NT2/D1 (cell line): ENCODE results near the gene NRAS.
"Not testable (repeated sequence)": the region's sequence is repeated elsewhere in the genome, so short reads cannot be mapped to it uniquely, and the experiment has no call there.

Experiments
- DNase-seq: peaks from one replicate; pipeline ENCODE4 v3.0.0-alpha.2; 2011; ENCODE audit warnings: low read depth, low spot score
- H3K27me3 ChIP-seq: 2 replicates; pipeline ENCODE4 v1.6.0; 2011; ENCODE audit warnings: mild to moderate bottlenecking; ENCODE audit not compliant: insufficient read length, insufficient read depth
- H3K36me3 ChIP-seq: 2 replicates; pipeline ENCODE4 v1.6.1; 2011; ENCODE audit warnings: mild to moderate bottlenecking, low read length, mixed read lengths; ENCODE audit not compliant: insufficient read depth, insufficient read length
- H3K4me1 ChIP-seq: 2 replicates; pipeline ENCODE4 v1.5.1; 2011; ENCODE audit not compliant: insufficient read depth, insufficient read length
- H3K4me3 ChIP-seq: 2 replicates; pipeline ENCODE4 v1.5.1; 2011; ENCODE audit warnings: low read depth; ENCODE audit not compliant: insufficient read length
- H3K9ac ChIP-seq: 2 replicates; pipeline ENCODE4 v1.6.0; 2011; ENCODE audit warnings: low read depth; ENCODE audit not compliant: insufficient read length
- H3K9me3 ChIP-seq: 2 replicates; pipeline ENCODE4 v1.5.1; 2011; ENCODE audit warnings: mild to moderate bottlenecking, low read length; ENCODE audit not compliant: insufficient read depth
- SUZ12 ChIP-seq: IDR thresholded peaks from 2 replicates; pipeline ENCODE4 v1.6.1; 2011; ENCODE audit not compliant: insufficient read length, insufficient read depth; ENCODE audit errors: extremely low read depth
- YY1 ChIP-seq: IDR thresholded peaks from 2 replicates; pipeline ENCODE4 v1.6.1; 2011; ENCODE audit not compliant: insufficient read length, insufficient read depth
- ZNF274 ChIP-seq: IDR thresholded peaks from 2 replicates; pipeline ENCODE4 v1.6.1; 2011; ENCODE audit warnings: mild to moderate bottlenecking, low read depth, low read length

The NRAS gene

GRCh38 chr1:114755006-114755931 lies 38.7 kb upstream of the NRAS start:
- DNase-seq: no peak
- Histone ChIP-seq H3K9me3 (no peaks in the 10 kb centered on the region), H3K9ac (peak overlapping the region; percentile 100), H3K27me3 (no peaks in the 10 kb centered on the region), H3K4me3 (peak overlapping the region; percentile 100), H3K36me3 (peaks cover 45% of the 10 kb centered on the region), H3K4me1 (peaks cover 3% of the 10 kb centered on the region)
- TF ChIP-seq SUZ12 (no peak), ZNF274 (no peak), YY1 (no peak)

- H3K9ac ChIP-seq, H3K9me3 ChIP-seq, DNase-seq, H3K27me3 ChIP-seq, H3K4me3 ChIP-seq, H3K4me1 ChIP-seq: not testable (repeated sequence)
- H3K36me3 ChIP-seq: peaks cover 60% of the 10 kb centered on the region
Measured at GRCh38 chr1:114753702-114754101, 37.1 kb upstream of the NRAS start.

- Histone ChIP-seq H3K9me3 (no peaks in the 10 kb centered on the region), H3K9ac (no peak overlapping the region), H3K27me3 (no peaks in the 10 kb centered on the region), H3K4me1 (peaks cover 3% of the 10 kb centered on the region), H3K4me3 (no peak overlapping the region), H3K36me3 (peaks cover 66% of the 10 kb centered on the region)
- no peak for DNase-seq
- TF ChIP-seq ZNF274 (no peak), SUZ12 (no peak), YY1 (no peak)
Measured at GRCh38 chr1:114753143-114753542, 36.6 kb upstream of the NRAS start.

- Histone ChIP-seq H3K9me3 (no peaks in the 10 kb centered on the region), H3K4me3 (no peak overlapping the region), H3K9ac (no peak overlapping the region), H3K4me1 (peaks cover 3% of the 10 kb centered on the region), H3K36me3 (peaks cover 75% of the 10 kb centered on the region), H3K27me3 (no peaks in the 10 kb centered on the region)
- DNase-seq: no peak
- TF ChIP-seq YY1: no peak
- TF ChIP-seq ZNF274: no peak
Measured at GRCh38 chr1:114750780-114751179, 34.2 kb upstream of the NRAS start.

GRCh38 chr1:114749835-114750234 lies 33.3 kb upstream of the NRAS start:
- TF ChIP-seq YY1 (no peak), ZNF274 (no peak), SUZ12 (no peak)
- H3K36me3 ChIP-seq: peaks cover 75% of the 10 kb centered on the region
- H3K27me3 ChIP-seq: no peaks in the 10 kb centered on the region
- H3K9me3 ChIP-seq: no peaks in the 10 kb centered on the region
- no peak for DNase-seq
- H3K4me1 ChIP-seq: peaks cover 3% of the 10 kb centered on the region
- H3K4me3 ChIP-seq: no peak overlapping the region
- H3K9ac ChIP-seq: no peak overlapping the region

- Histone ChIP-seq H3K27me3 (no peaks in the 10 kb centered on the region), H3K4me1 (no peaks in the 10 kb centered on the region), H3K4me3 (no peak overlapping the region), H3K9me3 (no peaks in the 10 kb centered on the region), H3K36me3 (peaks cover 97% of the 10 kb centered on the region), H3K9ac (no peak overlapping the region)
- DNase-seq: no peak
- TF ChIP-seq SUZ12 (no peak), YY1 (no peak)
Measured at GRCh38 chr1:114746450-114747121, 30.0 kb upstream of the NRAS start.

- no peak for TF ChIP-seq YY1
- TF ChIP-seq ZNF274: no peak
- TF ChIP-seq SUZ12: no peak
- no peaks in the 10 kb centered on the region for H3K4me1 ChIP-seq
- peaks cover 97% of the 10 kb centered on the region for H3K36me3 ChIP-seq
- no peak for DNase-seq
- H3K4me3 ChIP-seq: no peak overlapping the region
- H3K27me3 ChIP-seq: no peaks in the 10 kb centered on the region
- H3K9ac ChIP-seq: no peak overlapping the region
- no peaks in the 10 kb centered on the region for H3K9me3 ChIP-seq
Measured at GRCh38 chr1:114745291-114745690, 28.7 kb upstream of the NRAS start.
